Common myeloid progenitor, CD34-positive (primary cell): ENCODE measurements around the gene APIP.
A peak's percentile ranks its signal among the peaks of the same experiment; 100 is the strongest.
"Not testable (repeated sequence)": the region's sequence is repeated elsewhere in the genome, so short reads cannot be mapped to it uniquely, and the experiment has no call there.

ENCODE experiments used
- CTCF ChIA-PET: fragments of 350-600 bp; sonication (Branson Sonifier 250); formaldehyde crosslinking; loops from one replicate; lab custom pipeline; 2021; ENCODE audit warnings: antibody characterized with exemption; lab: Charles Lee
- POLR2A ChIA-PET: fragments of 350-600 bp; sonication (Branson Sonifier 250); formaldehyde crosslinking; loops from one replicate; lab custom pipeline; 2021; ENCODE audit warnings: antibody characterized with exemption; lab: Charles Lee
- DNase-seq, 3 donors: peaks; one replicate each; pipeline versions ENCODE4 v3.0.0 to v3.0.0-alpha.2; 2013
- H3K27ac ChIP-seq, 2 experiments: 1 replicate in 1 of 2; 2 replicates in 1 of 2; pipeline ENCODE4 v1.7.0; 2013; ENCODE audit warnings: inconsistent platforms in 2 of 2, low read length in 2 of 2, mild to moderate bottlenecking in 2 of 2, low read depth in 1 of 2, moderate library complexity in 1 of 2; ENCODE audit not compliant: severe bottlenecking in 2 of 2, insufficient read depth in 1 of 2, poor library complexity in 1 of 2
- H3K27me3 ChIP-seq, 5 experiments: replicated peaks in 2 of 5; 1 replicate in 3 of 5; 2 replicates in 2 of 5; pipeline versions ENCODE4 v1.6.1 to v1.7.0; 2013; ENCODE audit warnings: low read length in 4 of 5, mild to moderate bottlenecking in 2 of 5, moderate library complexity in 2 of 5, inconsistent platforms in 1 of 5; ENCODE audit not compliant: insufficient read depth in 5 of 5, control insufficient read depth in 4 of 5
- H3K36me3 ChIP-seq, 4 experiments: 1 replicate in 2 of 4; 2 replicates in 2 of 4; pipeline versions ENCODE4 v1.6.1 to v1.7.0; 2013; ENCODE audit warnings: low read length in 3 of 4, control low read depth in 1 of 4, mild to moderate bottlenecking in 1 of 4; ENCODE audit not compliant: control insufficient read depth in 4 of 4, insufficient read depth in 4 of 4
- H3K4me1 ChIP-seq, 4 experiments: 1 replicate in 3 of 4; 2 replicates in 1 of 4; pipeline versions ENCODE4 v1.6.1 to v1.7.1; 2013; ENCODE audit warnings: low read length in 3 of 4, mild to moderate bottlenecking in 3 of 4, control low read depth in 1 of 4, inconsistent platforms in 1 of 4, moderate library complexity in 1 of 4; ENCODE audit not compliant: control insufficient read depth in 4 of 4, insufficient read depth in 4 of 4; ENCODE audit errors: control extremely low read depth in 1 of 4
- H3K4me3 ChIP-seq, 7 experiments: 1 replicate in 4 of 7; 2 replicates in 3 of 7; pipeline versions ENCODE4 v1.5.1 to v1.7.0; 2013; ENCODE audit warnings: mild to moderate bottlenecking in 7 of 7, low read length in 6 of 7, moderate library complexity in 6 of 7, inconsistent platforms in 2 of 7, low read depth in 2 of 7, control low read depth in 1 of 7; ENCODE audit not compliant: insufficient read depth in 4 of 7, control insufficient read depth in 1 of 7; ENCODE audit errors: extremely low read depth in 1 of 7
- H3K9me3 ChIP-seq, 5 experiments: 1 replicate in 4 of 5; 2 replicates in 1 of 5; pipeline versions ENCODE4 v1.6.1 to v1.7.1; 2013; ENCODE audit warnings: low read length in 4 of 5, mild to moderate bottlenecking in 2 of 5, inconsistent platforms in 1 of 5, low read depth in 1 of 5, moderate library complexity in 1 of 5; ENCODE audit not compliant: control insufficient read depth in 4 of 5, insufficient read depth in 2 of 5; ENCODE audit errors: control extremely low read depth in 1 of 5
- WGBS: methylation state at CpG from one replicate; pipeline ENCODE4 v1.1.5; 2013; ENCODE audit not compliant: insufficient coverage; 5-methylcytosine and 5-hydroxymethylcytosine counted together

APIP gene

DNA sequence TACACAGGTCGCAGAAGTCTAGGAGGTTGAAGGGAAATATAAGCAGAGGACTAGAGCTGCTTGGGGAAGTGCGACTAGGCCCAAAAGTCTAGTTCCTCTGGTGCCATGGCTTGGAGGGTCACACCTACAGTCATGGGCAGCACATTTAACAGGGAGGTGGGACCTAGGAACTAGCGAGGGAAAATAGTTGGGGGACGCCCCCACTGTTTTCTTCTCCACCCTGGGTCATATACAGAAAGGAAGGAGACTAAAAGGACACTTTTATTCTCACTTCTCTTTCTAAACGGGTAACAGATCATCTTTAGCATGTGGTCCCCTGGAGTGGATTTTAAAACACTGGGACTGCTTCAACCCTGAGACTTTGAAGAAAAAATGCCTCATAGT is 16.6 kb downstream of the APIP start:
- no peak overlapping the region for H3K27ac ChIP-seq
- H3K9me3 ChIP-seq = peaks cover 0 to 75% (median 49%) of the 10 kb centered on the region in 5 experiments
- H3K4me3 ChIP-seq = no peak overlapping the region
- peak; percentile 13 to 45 (median 36) for DNase-seq
- CTCF ChIA-PET = interaction anchor here (1.5 kb wide), 1 partner anchor 10 kb away, joined by 4 read pairs; no protein-coding TSS in a partner anchor
- POLR2A ChIA-PET = no interaction called here
- peaks cover 0 to 6% (median 0%) of the 10 kb centered on the region in 4 experiments for H3K4me1 ChIP-seq
- 100% methylated on average over 3 of the region's 5 CpGs for WGBS
- H3K27me3 ChIP-seq = no peaks in the 10 kb centered on the region
- peaks cover 2 to 48% (median 23%) of the 10 kb centered on the region in 4 experiments for H3K36me3 ChIP-seq

GRCh38 chr11:34898474-34898873 is 17.7 kb downstream of the APIP start:
- Histone ChIP-seq H3K27me3 (no peaks in the 10 kb centered on the region), H3K36me3 (peaks cover 2 to 44% (median 22%) of the 10 kb centered on the region in 4 experiments), H3K4me1 (no peaks in the 10 kb centered on the region), H3K4me3 (no peak overlapping the region), H3K27ac (no peak overlapping the region), H3K9me3 (peaks cover 0 to 69% (median 46%) of the 10 kb centered on the region in 5 experiments)
- CTCF ChIA-PET = interaction anchor here (1.3 kb wide), 1 partner anchor 12 kb away, joined by 3 read pairs; no protein-coding TSS in a partner anchor
- WGBS = 100% methylated on average over 2 of the region's 10 CpGs
- no peak for DNase-seq
- POLR2A ChIA-PET = interaction anchor here (0.5 kb wide), 1 partner anchor 567 kb away, joined by 3 read pairs; no protein-coding TSS in a partner anchor

DNA sequence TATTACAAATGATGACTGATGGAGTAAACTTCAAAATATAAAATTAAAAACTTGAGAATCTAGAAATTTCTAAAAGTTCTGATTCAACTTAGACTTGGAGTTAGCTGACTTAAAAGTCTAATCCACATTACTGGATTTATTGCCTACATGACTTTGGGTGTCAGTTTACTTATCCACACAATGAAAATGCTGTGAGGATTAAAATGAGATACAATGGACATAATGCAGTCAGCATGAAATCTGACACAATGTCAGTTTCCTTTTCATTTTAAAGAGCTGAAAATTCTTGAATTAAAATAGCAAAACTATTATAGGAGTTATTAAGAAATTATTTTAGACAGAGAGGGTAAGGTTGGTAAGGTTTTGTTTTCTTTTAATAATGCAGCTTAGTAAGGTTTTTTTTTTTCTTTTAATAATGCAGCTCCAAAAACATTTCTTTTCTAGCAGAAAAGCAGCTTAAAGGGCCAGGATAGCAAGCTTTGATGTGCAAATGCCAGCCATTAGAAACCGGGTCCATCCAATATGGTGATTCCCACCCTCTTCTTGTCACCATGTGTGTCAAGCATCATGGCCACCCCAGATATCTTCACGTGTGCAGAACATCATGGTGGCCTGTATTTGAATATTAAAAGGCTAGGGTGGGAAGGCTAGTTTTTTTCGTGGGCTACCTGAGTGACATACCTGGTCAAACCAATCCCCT is 18.9 kb downstream of the APIP start:
- ChIA-PET POLR2A (interaction anchor here (0.6 kb wide), 1 partner anchor 190 kb away, joined by 3 read pairs; no protein-coding TSS in a partner anchor), CTCF (interaction anchor here (1.0 to 1.3 kb wide), 4 partner anchors 9 to 311 kb away, joined by 3 read pairs; no protein-coding TSS in a partner anchor)
- WGBS = 100% methylated on average over 1 of the region's 3 CpGs
- Histone ChIP-seq H3K27me3 (no peaks in the 10 kb centered on the region), H3K27ac (no peak overlapping the region), H3K9me3 (peaks cover 0 to 57% (median 38%) of the 10 kb centered on the region in 5 experiments), H3K36me3 (peaks cover 2 to 33% (median 13%) of the 10 kb centered on the region in 4 experiments), H3K4me3 (no peak overlapping the region), H3K4me1 (no peaks in the 10 kb centered on the region)
- DNase-seq = no peak

DNA sequence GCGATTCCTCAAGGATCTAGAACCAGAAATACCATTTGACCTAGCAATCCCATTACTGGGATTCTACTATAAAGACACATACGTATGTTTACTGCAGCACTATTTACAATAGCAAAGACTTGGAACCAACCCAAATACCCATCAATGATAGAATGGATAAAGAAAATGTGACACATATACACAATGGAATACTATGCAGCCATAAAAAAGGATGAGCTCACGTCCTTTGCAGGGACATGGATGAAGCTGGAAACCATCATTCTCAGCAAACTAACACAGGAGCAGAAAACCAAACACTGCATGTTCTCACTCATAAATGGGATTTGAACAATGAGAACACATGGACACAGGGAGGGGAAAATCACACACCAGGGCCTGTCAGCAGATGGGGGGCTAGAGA is 20.0 kb downstream of the APIP start:
- Histone ChIP-seq H3K9me3 (peaks cover 0 to 46% (median 30%) of the 10 kb centered on the region in 5 experiments), H3K36me3 (peaks cover 2 to 22% (median 8%) of the 10 kb centered on the region in 4 experiments)
- DNase-seq, H3K27me3 ChIP-seq, POLR2A ChIA-PET, H3K4me1 ChIP-seq, H3K4me3 ChIP-seq, H3K27ac ChIP-seq, CTCF ChIA-PET: not testable (repeated sequence)
- no CpG with 5 or more reads among the region's 3 CpGs for WGBS

GRCh38 chr11:34893416-34893815 is 22.8 kb downstream of the APIP start:
- WGBS = no CpG with 5 or more reads among the region's 1 CpG
- peaks cover under 1 to 16% (median 9%) of the 10 kb centered on the region in 4 experiments for H3K36me3 ChIP-seq
- peaks cover 0 to 21% (median 6%) of the 10 kb centered on the region in 5 experiments for H3K9me3 ChIP-seq
- ChIA-PET CTCF (interaction anchor here (1.0 to 5.8 kb wide), 6 partner anchors 10 to 501 kb away, joined by 3 to 85 read pairs (median 4); partner anchors contain the start of gene ELF5), POLR2A (no interaction called here)
- H3K27me3 ChIP-seq = no peaks in the 10 kb centered on the region
- H3K27ac ChIP-seq = no peak overlapping the region
- no peak overlapping the region for H3K4me3 ChIP-seq
- DNase-seq = no peak
- no peaks in the 10 kb centered on the region for H3K4me1 ChIP-seq

GRCh38 chr11:34891611-34892010 is 24.6 kb downstream of the APIP start:
- Histone ChIP-seq H3K4me3 (no peak overlapping the region), H3K27me3 (no peaks in the 10 kb centered on the region), H3K9me3 (peaks cover 0 to 3% (median under 1%) of the 10 kb centered on the region in 5 experiments), H3K36me3 (peaks cover 4 to 13% (median 6%) of the 10 kb centered on the region in 4 experiments), H3K4me1 (no peaks in the 10 kb centered on the region), H3K27ac (no peak overlapping the region)
- DNase-seq = no peak
- ChIA-PET CTCF (interaction anchor here (0.5 to 5.8 kb wide), 17 partner anchors 9 to 1004 kb away, joined by 3 to 85 read pairs (median 3); partner anchors contain the start of gene ELF5), POLR2A (no interaction called here)
- WGBS = 100% methylated on average over 2 of the region's 3 CpGs

DNA sequence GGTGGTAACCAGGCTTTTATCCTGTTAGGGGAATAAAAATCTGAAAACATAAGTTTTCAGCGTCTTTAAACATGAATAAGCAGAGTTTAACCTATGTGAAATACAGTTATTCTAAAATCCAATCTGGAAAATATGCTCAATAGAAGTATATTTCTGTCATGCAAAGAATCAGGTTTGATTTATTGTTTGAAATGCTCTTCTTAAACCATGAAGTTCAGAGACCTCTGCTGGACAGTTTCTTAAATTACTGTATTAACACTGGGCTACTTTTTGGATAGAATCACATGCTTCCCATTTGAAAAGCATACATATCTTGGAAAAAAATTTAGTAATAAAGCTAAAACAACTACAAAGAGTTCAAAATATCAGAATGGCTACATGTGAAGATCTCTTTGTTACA is 25.4 kb downstream of the APIP start:
- no CpG with 5 or more reads among the region's 1 CpG for WGBS
- Histone ChIP-seq H3K36me3 (peaks cover 4 to 11% (median 8%) of the 10 kb centered on the region in 4 experiments), H3K4me1 (no peaks in the 10 kb centered on the region), H3K27ac (no peak overlapping the region), H3K9me3 (no peaks in the 10 kb centered on the region), H3K4me3 (no peak overlapping the region), H3K27me3 (no peaks in the 10 kb centered on the region)
- CTCF ChIA-PET = interaction anchor here (0.7 to 5.8 kb wide), 13 partner anchors 9 to 386 kb away, joined by 3 to 85 read pairs (median 4); partner anchors contain the start of gene ELF5
- DNase-seq = peak; percentile 59 to 75 (median 74)
- POLR2A ChIA-PET = no interaction called here
